SK-N-SH (cell line): Measurements from ENCODE around the gene MAK. TPM values are rescaled to one million over a fixed set of nuclear protein-coding genes. Genes with fewer than 3 reads are reported as not detected.

Experiments used
- CTCF ChIA-PET: fragments of 300-600, 350-600 bp; formaldehyde crosslinking; extraction: SDS; loops from one replicate; lab custom pipeline; 2021; lab: Yijun Ruan, JAX
- POLR2A ChIA-PET: fragments of 350-600 bp; sonication (Branson Sonifier 250); formaldehyde crosslinking; extraction: SDS; loops from one replicate; lab custom pipeline; 2020; ENCODE audit warnings: antibody characterized with exemption, inconsistent platforms; lab: Yijun Ruan, JAX
- DNase-seq: peaks from one replicate; pipeline ENCODE4 v3.0.0; 2012
- H2AFZ ChIP-seq: fragments of 200-600 bp; sonication (generic); 2 replicates; pipeline ENCODE4 v1.8.1; 2016; ENCODE audit warnings: antibody characterized with exemption, mild to moderate bottlenecking, low read depth
- H3F3A ChIP-seq: fragments of 200-600 bp; sonication (generic); replicated peaks from 2 replicates; pipeline ENCODE3; 2016; ENCODE audit warnings: antibody characterized with exemption, mild to moderate bottlenecking; ENCODE audit not compliant: insufficient read depth
- H3K27ac ChIP-seq, 2 experiments: fragments of 200-500 bp in 1 of 2; fragments of 200-600 bp in 1 of 2; sonication (Bioruptor generic) in 1 of 2; sonication (generic), shearing (Covaris generic) in 1 of 2; 2 replicates each; pipeline versions ENCODE4 v1.5.1 to v1.6.1; 2014 to 2016; ENCODE audit warnings: low read depth in 2 of 2, inconsistent platforms in 1 of 2, low read length in 1 of 2, mild to moderate bottlenecking in 1 of 2, mixed read lengths in 1 of 2
- H3K27me3 ChIP-seq: fragments of 200-600 bp; sonication (generic), shearing (Covaris generic); 2 replicates; pipeline ENCODE4 v1.6.1; 2016; ENCODE audit warnings: mixed run types; ENCODE audit not compliant: insufficient read depth
- H3K36me3 ChIP-seq, 2 experiments: fragments of 200-500 bp in 1 of 2; fragments of 200-600 bp in 1 of 2; sonication (Bioruptor generic) in 1 of 2; sonication (generic) in 1 of 2; replicated peaks in 1 of 2; 2 replicates each; pipeline versions ENCODE3 to v1.5.1; 2014 to 2016; ENCODE audit warnings: low read length in 1 of 2, mild to moderate bottlenecking in 1 of 2; ENCODE audit not compliant: insufficient read depth in 2 of 2, control insufficient read depth in 1 of 2
- H3K4me1 ChIP-seq, 2 experiments: fragments of 200-500 bp in 1 of 2; fragments of 200-600 bp in 1 of 2; sonication (Bioruptor generic) in 1 of 2; sonication (generic), shearing (Covaris generic) in 1 of 2; 2 replicates each; pipeline versions ENCODE4 v1.5.1 to v1.6.1; 2014 to 2016; ENCODE audit warnings: low read depth in 1 of 2, low read length in 1 of 2, mixed run types in 1 of 2; ENCODE audit not compliant: insufficient read depth in 2 of 2, control insufficient read depth in 1 of 2
- H3K4me2 ChIP-seq: fragments of 200-600 bp; sonication (generic), shearing (Covaris generic); 2 replicates; pipeline ENCODE4 v1.6.1; 2017; ENCODE audit warnings: mixed run types
- H3K4me3 ChIP-seq, 2 experiments: fragments of 200-500 bp in 1 of 2; fragments of 200-600 bp in 1 of 2; sonication (Bioruptor generic) in 1 of 2; sonication (generic), shearing (Covaris generic) in 1 of 2; 2 replicates each; pipeline versions ENCODE4 v1.5.1 to v1.8.1; 2014 to 2016; ENCODE audit warnings: low read depth in 2 of 2, inconsistent platforms in 1 of 2, low read length in 1 of 2, mild to moderate bottlenecking in 1 of 2, mixed read lengths in 1 of 2, moderate library complexity in 1 of 2
- H3K79me2 ChIP-seq: fragments of 200-600 bp; sonication (generic); 2 replicates; pipeline ENCODE4 v1.8.1; 2017; ENCODE audit warnings: mild to moderate bottlenecking; ENCODE audit not compliant: insufficient read depth
- H3K9ac ChIP-seq: fragments of 200-600 bp; sonication (generic); 2 replicates; pipeline ENCODE4 v1.6.1; 2017; ENCODE audit warnings: mixed run types
- H3K9me2 ChIP-seq: fragments of 200-600 bp; sonication (generic); 2 replicates; pipeline ENCODE4 v1.6.1; 2017; ENCODE audit warnings: mixed run types
- H3K9me3 ChIP-seq: fragments of 200-600 bp; sonication (generic); 2 replicates; pipeline ENCODE4 v1.6.1; 2017; ENCODE audit warnings: mixed run types, mild to moderate bottlenecking, moderate library complexity
- H4K20me1 ChIP-seq: fragments of 200-600 bp; sonication (generic); 2 replicates; pipeline ENCODE4 v1.6.1; 2017; ENCODE audit warnings: mild to moderate bottlenecking, mixed run types; ENCODE audit not compliant: insufficient read depth
- JUND ChIP-seq: IDR thresholded peaks from 2 replicates; pipeline ENCODE4 v1.4.0; 2012
- TAF1 ChIP-seq: IDR thresholded peaks from 2 replicates; pipeline ENCODE4 v1.6.1; 2012; ENCODE audit warnings: low read depth, mild to moderate bottlenecking, low read length, moderate library complexity, borderline replicate concordance
- WGBS: methylation state at CpG from one replicate; pipeline ENCODE4 v1.1.6; 2017; ENCODE audit warnings: low lambda C conversion rate; 5-methylcytosine and 5-hydroxymethylcytosine counted together
- polyA plus RNA-seq, 3 experiments: library from polyadenylated mRNA; depleted of rRNA; stranded (reverse); fragments of >200 nt; gene quantifications; 2 replicates each; pipeline ENCODE4 v1.2.3, GENCODE V29; 2012
- small RNA-seq, 7 experiments: library from RNA; depleted of rRNA; stranded (forward); fragments of <200 nt; gene quantifications; one replicate each; pipeline ENCODE3, GENCODE V24; 2012

MAK gene
- polyA plus RNA-seq, 1 of the 3 experiments (the other 2 are of a cell fraction) = 0.02 TPM

GRCh38 chr6:10713962-10714361 lies 124.4 kb downstream of the MAK start:
- Histone ChIP-seq H3K36me3 (peaks cover 11 to 16% of the 10 kb centered on the region in 2 experiments), H2AFZ (no peak overlapping the region), H3K27ac (no peak overlapping the region), H3F3A (peaks cover 11% of the 10 kb centered on the region), H3K4me1 (no peaks in the 10 kb centered on the region), H4K20me1 (no peaks in the 10 kb centered on the region), H3K27me3 (no peaks in the 10 kb centered on the region), H3K4me3 (no peak overlapping the region), H3K9me2 (no peaks in the 10 kb centered on the region), H3K79me2 (no peaks in the 10 kb centered on the region), H3K9ac (no peak overlapping the region), H3K9me3 (no peaks in the 10 kb centered on the region), H3K4me2 (no peak overlapping the region)
- DNase-seq = no peak
- TF ChIP-seq JUND = no peak
- TF ChIP-seq TAF1 = no peak
- POLR2A ChIA-PET = no interaction called here
- CTCF ChIA-PET = interaction anchor here (1.4 kb wide), 1 partner anchor 235 kb away, joined by 3 read pairs; no protein-coding TSS in a partner anchor
- 92% methylated on average over 8 of the region's 8 CpGs for WGBS

Small RNAs within 50 kb of the gene (small RNA-seq; reads per million reads assigned to genes)
- 0 reads per million in 7 experiments for gene RNA5SP203

Other genes starting within 250 kb of the MAK start
- gene C6orf52, start 143.9 kb downstream of the MAK start, polyA plus RNA-seq (2012; rRNA removed) = 0.71 and 1.4 TPM in 2 replicates
- 16.2 and 19.1 TPM in 2 replicates for gene PAK1IP1, start 143.6 kb downstream of the MAK start, polyA plus RNA-seq (2012; rRNA removed)
- gene TMEM14C, start 115.5 kb downstream of the MAK start, polyA plus RNA-seq (2012; rRNA removed) = 199 and 214 TPM in 2 replicates
- 89.0 and 93.6 TPM in 2 replicates for gene TMEM14B, start 90.7 kb downstream of the MAK start, polyA plus RNA-seq (2012; rRNA removed)
- not detected in 2 replicates for gene GCM2, start 43.5 kb upstream of the MAK start, polyA plus RNA-seq (2012; rRNA removed)
- 0.82 and 1.5 TPM in 2 replicates for gene SYCP2L, start 48.5 kb upstream of the MAK start, polyA plus RNA-seq (2012; rRNA removed)
- gene ELOVL2, start 205.8 kb upstream of the MAK start, polyA plus RNA-seq (2012; rRNA removed) = 0.39 and 0.49 TPM in 2 replicates